KG1 (cell line): ENCODE measurements around the gene LACRT.
"Not testable (repeated sequence)": the region's sequence is repeated elsewhere in the genome, so short reads cannot be mapped to it uniquely, and the experiment has no call there.

Source experiments
- DNase-seq: peaks from one replicate; lab custom pipeline; 2025; lab: John Stamatoyannopoulos, UW

Gene LACRT

GRCh38 chr12:54634795-54635194 is at the start of gene LACRT:
Gene LACRT, minus strand, starts transcription at chr12:54634895. Its CDS starts 54 bp downstream, at chr12:54634841.
- no peak for DNase-seq

GRCh38 chr12:54683398-54683797 is 48.7 kb upstream of the LACRT start:
- no peak for DNase-seq

- no peak for DNase-seq
Observed at GRCh38 chr12:54682674-54683073, 48.0 kb upstream of the LACRT start.

- no peak for DNase-seq
Observed at GRCh38 chr12:54680374-54680773, 45.7 kb upstream of the LACRT start.

GRCh38 chr12:54678131-54678530 is 43.4 kb upstream of the LACRT start:
- no peak for DNase-seq

GRCh38 chr12:54667945-54668344 is 33.2 kb upstream of the LACRT start:
- DNase-seq = no peak

- DNase-seq = no peak
Observed at GRCh38 chr12:54666008-54666407, 31.3 kb upstream of the LACRT start.

- DNase-seq = not testable (repeated sequence)
Observed at GRCh38 chr12:54665022-54665635, 30.4 kb upstream of the LACRT start.

- DNase-seq = no peak
Observed at GRCh38 chr12:54663603-54664002, 28.9 kb upstream of the LACRT start.

GRCh38 chr12:54662026-54662425 is 27.3 kb upstream of the LACRT start:
- no peak for DNase-seq

GRCh38 chr12:54661048-54661447 is 26.4 kb upstream of the LACRT start:
- no peak for DNase-seq

- no peak for DNase-seq
Observed at GRCh38 chr12:54660320-54660962, 25.7 kb upstream of the LACRT start.

- no peak for DNase-seq
Observed at GRCh38 chr12:54658306-54659264, 23.9 kb upstream of the LACRT start.

GRCh38 chr12:54657105-54657607 is 22.5 kb upstream of the LACRT start:
- no peak for DNase-seq

- DNase-seq = no peak
Observed at GRCh38 chr12:54654926-54655325, 20.2 kb upstream of the LACRT start.

GRCh38 chr12:54653025-54653424 is 18.3 kb upstream of the LACRT start:
- no peak for DNase-seq

GRCh38 chr12:54650889-54651288 is 16.2 kb upstream of the LACRT start:
- no peak for DNase-seq

- DNase-seq = no peak
Observed at GRCh38 chr12:54650409-54650808, 15.7 kb upstream of the LACRT start.

- no peak for DNase-seq
Observed at GRCh38 chr12:54649825-54650224, 15.1 kb upstream of the LACRT start.

GRCh38 chr12:54648265-54648664 is 13.6 kb upstream of the LACRT start, which contains the start of gene DCD:
Gene DCD, minus strand, starts transcription at chr12:54648365. Its CDS starts 62 bp downstream, at chr12:54648303.
- no peak for DNase-seq

- DNase-seq = no peak
Observed at GRCh38 chr12:54641554-54641953, 6.9 kb upstream of the LACRT start.

- no peak for DNase-seq
Observed at GRCh38 chr12:54641089-54641488, 6.4 kb upstream of the LACRT start.
